GM18861 (cell line): ENCODE data around the gene TMEM259.

ENCODE experiments used
- ATAC-seq: cut with Tn5 transposase; IDR thresholded peaks from one replicate; pipeline ENCODE4 v1.9.1; 2021; ENCODE audit not compliant: unreplicated experiment

TMEM259 gene

GRCh38 chr19:964116-964520, 56.8 kb downstream of the TMEM259 start:
- ATAC-seq = no peak

- ATAC-seq = no peak
Measured at GRCh38 chr19:963486-963951, 57.4 kb downstream of the TMEM259 start.

DNA sequence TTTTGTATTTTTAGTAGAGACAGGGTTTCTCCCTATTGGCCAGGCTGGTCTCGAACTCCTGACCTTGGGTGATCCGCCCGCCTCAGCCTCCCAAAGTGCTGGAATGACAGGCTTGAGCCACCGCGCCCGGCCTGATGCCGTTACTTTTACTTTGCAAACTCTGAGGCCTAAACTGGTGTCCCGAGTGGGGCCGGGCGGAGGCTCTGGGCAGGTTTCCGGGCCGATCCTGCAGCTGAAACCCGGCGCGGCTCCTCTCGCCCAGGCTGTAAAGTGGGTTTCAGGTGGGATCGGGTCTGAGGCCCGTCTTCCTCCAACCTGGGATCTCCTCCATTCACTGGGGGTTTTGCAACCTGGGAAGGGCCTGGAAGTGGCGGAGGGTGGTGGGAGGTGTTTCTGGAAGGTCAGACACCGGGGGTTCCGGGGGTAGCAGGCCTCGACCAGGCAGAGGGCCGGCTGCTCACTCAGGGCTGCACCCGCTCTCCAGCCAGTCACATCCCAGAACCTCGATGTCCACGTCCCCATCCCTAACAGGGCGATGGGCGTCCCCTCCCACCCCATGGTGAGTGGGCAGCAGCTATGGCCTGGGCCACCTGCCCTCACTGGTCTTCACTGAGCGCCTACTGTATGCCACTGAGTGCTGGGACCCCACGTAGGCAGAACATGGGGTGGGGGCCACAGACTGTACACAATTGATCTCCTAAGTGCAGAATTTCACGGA, 58.1 kb downstream of the TMEM259 start:
- ATAC-seq = no peak

GRCh38 chr19:961866-962620, 58.9 kb downstream of the TMEM259 start:
- no peak for ATAC-seq

DNA sequence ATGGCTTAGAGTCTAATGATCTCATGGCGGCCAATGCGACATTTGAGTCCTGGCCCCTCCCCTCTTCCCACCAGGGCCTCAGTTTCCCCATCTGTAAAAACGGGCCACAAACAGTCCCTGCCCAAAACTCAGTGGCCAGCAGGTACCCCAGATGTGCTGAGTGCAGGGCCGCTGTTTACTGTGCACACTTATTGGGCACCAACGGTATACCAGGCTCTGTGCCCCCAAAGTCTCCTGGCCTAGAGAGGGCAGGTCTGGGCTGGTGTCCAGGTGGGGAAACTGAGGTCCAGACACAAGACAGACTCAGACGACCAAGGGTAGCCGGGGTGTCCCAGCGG, 60.4 kb downstream of the TMEM259 start:
- ATAC-seq = no peak

- no peak for ATAC-seq
Measured at GRCh38 chr19:960020-960419, 60.9 kb downstream of the TMEM259 start.
